ENCODE data around the gene TBC1D25. TPM values are rescaled to one million over a fixed set of nuclear protein-coding genes. Genes with fewer than 3 reads are reported as not detected.
"Not testable (repeated sequence)": the region's sequence is repeated elsewhere in the genome, so short reads cannot be mapped to it uniquely, and the experiment has no call there.

TBC1D25 gene
- total and polyA plus RNA-seq, 4 donors: 2.6 to 5.8 (median 3.3) TPM

DNA sequence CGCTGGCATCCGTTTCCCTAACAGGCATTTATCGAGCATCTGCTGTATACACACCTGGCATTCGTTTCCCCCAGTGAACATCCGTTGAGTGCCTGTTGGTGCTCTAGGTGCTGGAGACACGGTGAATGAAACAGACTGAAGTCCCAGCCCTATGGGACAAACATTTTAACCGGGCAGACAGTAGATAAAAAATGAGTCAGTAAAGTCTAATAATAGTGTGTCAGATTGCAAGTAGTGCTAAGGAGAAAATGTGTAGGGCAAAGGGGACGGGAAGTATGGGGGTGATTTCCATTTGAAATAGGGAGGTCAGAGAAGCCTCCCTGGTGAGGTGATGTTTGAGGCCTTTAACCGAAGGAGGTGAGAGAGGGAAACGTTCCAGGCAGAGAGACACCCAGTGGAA, 23.2 kb upstream of the TBC1D25 start:
- WGBS: 93% methylated on average over 10 of the region's 10 CpGs

GRCh38 chrX:48516987-48517386, 22.5 kb upstream of the TBC1D25 start:
- Histone ChIP-seq H3K36me3 (ENCODE audit: control insufficient read depth in 4 of 4, insufficient read depth in 3 of 4, low read depth in 1 of 4, low read length in 3 of 4) (peaks cover 0 to 2% (median 0%) of the 10 kb centered on the region in 4 donors), H3K4me3 (ENCODE audit: low read depth in 1 of 3, low read length in 3 of 3) (no peak overlapping the region), H3K9ac (ENCODE audit: low read depth in 1 of 2, low read length in 2 of 2) (no peak overlapping the region), H3K27me3 (ENCODE audit: control insufficient read depth in 4 of 4, insufficient read depth in 4 of 4, low read length in 3 of 4) (no peaks in the 10 kb centered on the region), H3K9me3 (ENCODE audit: control insufficient read depth in 4 of 4, low read length in 3 of 4) (no peaks in the 10 kb centered on the region), H3K4me1 (ENCODE audit: control insufficient read depth in 4 of 4, insufficient read depth in 4 of 4, low read length in 3 of 4) (peaks cover 0 to 4% (median 3%) of the 10 kb centered on the region in 4 donors), H3K27ac (ENCODE audit: low read depth in 1 of 2, low read length in 2 of 2) (no peak overlapping the region)
- 95% methylated on average over 5 of the region's 5 CpGs for WGBS
- TF ChIP-seq FOXA2 (IDR thresholded peaks at IDR 0.05): no peak
- no peak for TF ChIP-seq FOXA1 (IDR thresholded peaks at IDR 0.05)
- no peak for TF ChIP-seq HNF4A (conservative IDR thresholded peaks at IDR 0.05)
- TF ChIP-seq YY1 (IDR thresholded peaks at IDR 0.05): no peak
- TF ChIP-seq, protein P1, sequence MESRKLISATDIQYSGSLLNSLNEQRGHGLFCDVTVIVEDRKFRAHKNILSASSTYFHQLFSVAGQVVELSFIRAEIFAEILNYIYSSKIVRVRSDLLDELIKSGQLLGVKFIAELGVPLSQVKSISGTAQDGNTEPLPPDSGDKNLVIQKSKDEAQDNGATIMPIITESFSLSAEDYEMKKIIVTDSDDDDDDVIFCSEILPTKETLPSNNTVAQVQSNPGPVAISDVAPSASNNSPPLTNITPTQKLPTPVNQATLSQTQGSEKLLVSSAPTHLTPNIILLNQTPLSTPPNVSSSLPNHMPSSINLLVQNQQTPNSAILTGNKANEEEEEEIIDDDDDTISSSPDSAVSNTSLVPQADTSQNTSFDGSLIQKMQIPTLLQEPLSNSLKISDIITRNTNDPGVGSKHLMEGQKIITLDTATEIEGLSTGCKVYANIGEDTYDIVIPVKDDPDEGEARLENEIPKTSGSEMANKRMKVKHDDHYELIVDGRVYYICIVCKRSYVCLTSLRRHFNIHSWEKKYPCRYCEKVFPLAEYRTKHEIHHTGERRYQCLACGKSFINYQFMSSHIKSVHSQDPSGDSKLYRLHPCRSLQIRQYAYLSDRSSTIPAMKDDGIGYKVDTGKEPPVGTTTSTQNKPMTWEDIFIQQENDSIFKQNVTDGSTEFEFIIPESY (IDR thresholded peaks at IDR 0.05): no peak
- TF ChIP-seq JUND (IDR thresholded peaks at IDR 0.05): no peak
- TF ChIP-seq SP1 (IDR thresholded peaks at IDR 0.05): no peak
- no peak for TF ChIP-seq EGR1 (IDR thresholded peaks at IDR 0.05; ENCODE audit: low read depth in 2 of 2)
- no peak for TF ChIP-seq GABPA (IDR thresholded peaks at IDR 0.05 in 1 of 2, conservative IDR thresholded peaks at IDR 0.05 in 1 of 2)
- TF ChIP-seq, protein P2, sequence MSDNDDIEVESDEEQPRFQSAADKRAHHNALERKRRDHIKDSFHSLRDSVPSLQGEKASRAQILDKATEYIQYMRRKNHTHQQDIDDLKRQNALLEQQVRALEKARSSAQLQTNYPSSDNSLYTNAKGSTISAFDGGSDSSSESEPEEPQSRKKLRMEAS (IDR thresholded peaks at IDR 0.05): no peak
- no peak for TF ChIP-seq NR2F2 (IDR thresholded peaks at IDR 0.05)
- TF ChIP-seq TAF1 (conservative IDR thresholded peaks at IDR 0.05): no peak
- TF ChIP-seq REST (IDR thresholded peaks at IDR 0.05): no peak
- TF ChIP-seq ATF3 (IDR thresholded peaks at IDR 0.05): no peak
- no peak for TF ChIP-seq CTCF (IDR thresholded peaks at IDR 0.05; ENCODE audit: low read depth, low read length, missing input control)
- no peak for DNase-seq (ENCODE audit: low spot score)

More for the DNA sequence above, 23.2 kb upstream of the TBC1D25 start:
- Histone ChIP-seq H3K9ac (ENCODE audit: low read depth in 1 of 2, low read length in 2 of 2) (no peak overlapping the region), H3K4me3 (ENCODE audit: low read depth in 1 of 3, low read length in 3 of 3) (no peak overlapping the region), H3K27me3 (ENCODE audit: control insufficient read depth in 4 of 4, insufficient read depth in 4 of 4, low read length in 3 of 4) (no peaks in the 10 kb centered on the region), H3K36me3 (ENCODE audit: control insufficient read depth in 4 of 4, insufficient read depth in 3 of 4, low read depth in 1 of 4, low read length in 3 of 4) (peaks cover 0 to 2% (median 0%) of the 10 kb centered on the region in 4 donors), H3K27ac (ENCODE audit: low read depth in 1 of 2, low read length in 2 of 2) (no peak overlapping the region), H3K9me3 (ENCODE audit: control insufficient read depth in 4 of 4, low read length in 3 of 4) (no peaks in the 10 kb centered on the region), H3K4me1 (ENCODE audit: control insufficient read depth in 4 of 4, insufficient read depth in 4 of 4, low read length in 3 of 4) (peaks cover 0 to 4% (median 3%) of the 10 kb centered on the region in 4 donors)
- no peak for DNase-seq (ENCODE audit: low spot score)
- no peak for TF ChIP-seq NR2F2 (IDR thresholded peaks at IDR 0.05)
- TF ChIP-seq, protein P1 (IDR thresholded peaks at IDR 0.05): no peak

GRCh38 chrX:48519481-48519880, 20.0 kb upstream of the TBC1D25 start:
- not testable (repeated sequence) for DNase-seq (ENCODE audit: low spot score); H3K9ac ChIP-seq (ENCODE audit: low read depth in 1 of 2, low read length in 2 of 2)
- WGBS: 88% methylated on average over 4 of the region's 4 CpGs

More at GRCh38 chrX:48519481-48519880, 20.0 kb upstream of the TBC1D25 start:
- not testable (repeated sequence) for H3K4me3 ChIP-seq (ENCODE audit: low read depth in 1 of 3, low read length in 3 of 3); H3K9me3 ChIP-seq (ENCODE audit: control insufficient read depth in 4 of 4, low read length in 3 of 4); H3K36me3 ChIP-seq (ENCODE audit: control insufficient read depth in 4 of 4, insufficient read depth in 3 of 4, low read depth in 1 of 4, low read length in 3 of 4); H3K27ac ChIP-seq (ENCODE audit: low read depth in 1 of 2, low read length in 2 of 2); H3K4me1 ChIP-seq (ENCODE audit: control insufficient read depth in 4 of 4, insufficient read depth in 4 of 4, low read length in 3 of 4); H3K27me3 ChIP-seq (ENCODE audit: control insufficient read depth in 4 of 4, insufficient read depth in 4 of 4, low read length in 3 of 4)

Data from liver (tissue), 9 donors.